HG02678 (cell line): ENCODE measurements around the gene DOHH.
"Not testable (repeated sequence)": the region's sequence is repeated elsewhere in the genome, so short reads cannot be mapped to it uniquely, and the experiment has no call there.

Experiments used
- ATAC-seq: cut with Tn5 transposase; IDR thresholded peaks from one replicate; pipeline ENCODE4 v1.9.1; 2021; ENCODE audit warnings: mild to moderate bottlenecking, moderate library complexity; ENCODE audit not compliant: unreplicated experiment

Gene DOHH

DNA sequence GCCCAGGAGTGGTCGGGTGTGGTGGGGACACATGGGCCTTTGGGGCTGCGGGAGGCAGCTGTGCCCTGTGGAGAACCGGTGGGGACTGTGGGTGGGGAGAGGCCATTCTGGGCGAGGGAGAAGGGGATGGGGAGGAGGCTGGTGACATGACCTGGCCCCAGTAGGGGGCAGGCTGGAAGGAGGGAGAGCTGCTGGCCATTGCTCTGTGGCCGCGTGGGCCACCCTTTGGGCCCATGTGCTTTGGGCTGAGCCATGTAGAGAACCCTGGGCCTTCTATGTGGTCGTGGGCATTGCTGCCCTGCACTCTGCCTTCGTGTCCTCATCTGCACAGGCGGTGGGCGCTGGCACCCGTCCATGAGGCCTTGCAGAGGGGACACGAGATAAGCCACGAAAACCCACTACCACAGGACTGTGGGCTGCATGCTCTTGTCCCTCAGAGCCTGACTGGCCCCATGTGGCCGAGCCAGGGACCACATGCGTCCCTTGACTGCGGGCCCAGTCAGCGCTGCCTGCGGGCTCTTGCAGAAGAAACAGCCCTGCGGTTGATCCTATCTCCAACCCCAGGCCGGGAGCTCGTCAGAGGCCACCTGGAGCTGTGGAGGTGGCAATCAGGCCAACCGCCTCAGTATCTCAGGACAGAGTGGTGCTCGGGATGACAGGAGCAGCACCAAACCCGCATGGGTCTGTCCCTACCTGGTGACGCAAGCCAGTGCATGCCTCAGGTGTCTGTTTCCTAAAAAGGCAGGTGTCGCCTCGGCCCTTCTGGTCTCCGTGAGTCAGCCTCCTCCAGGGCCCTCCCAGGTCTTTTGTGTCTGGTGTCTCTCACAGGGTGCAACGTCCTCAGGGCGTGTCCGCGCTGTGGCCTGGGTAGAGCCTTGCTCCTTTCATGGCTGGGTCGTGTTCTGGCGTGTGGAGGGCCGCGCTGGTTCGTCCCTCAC is 20.0 kb upstream of the DOHH start:
- ATAC-seq = no peak

DNA sequence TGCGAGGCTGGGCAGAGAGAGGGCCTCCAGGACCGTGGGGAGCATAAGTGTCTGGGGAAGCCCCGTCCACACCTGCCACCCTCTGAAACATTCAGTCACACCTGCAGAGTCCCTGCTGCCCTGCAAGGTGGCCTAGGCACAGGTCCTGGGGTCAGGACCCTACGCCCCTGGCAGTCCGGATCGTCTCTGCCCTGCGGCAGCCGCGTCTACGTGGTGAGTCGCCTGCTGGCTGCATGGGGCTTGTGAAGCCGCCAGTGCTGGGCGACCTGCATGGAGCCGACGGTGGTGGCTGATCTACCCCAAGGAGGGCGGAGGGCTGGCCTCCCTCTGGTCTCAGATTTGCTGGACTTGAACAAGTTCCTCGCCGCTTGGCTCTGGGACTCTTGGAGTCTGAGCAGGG is 18.7 kb upstream of the DOHH start:
- no peak for ATAC-seq

- ATAC-seq = no peak
Measured at GRCh38 chr19:3518659-3519058, 18.2 kb upstream of the DOHH start.

DNA sequence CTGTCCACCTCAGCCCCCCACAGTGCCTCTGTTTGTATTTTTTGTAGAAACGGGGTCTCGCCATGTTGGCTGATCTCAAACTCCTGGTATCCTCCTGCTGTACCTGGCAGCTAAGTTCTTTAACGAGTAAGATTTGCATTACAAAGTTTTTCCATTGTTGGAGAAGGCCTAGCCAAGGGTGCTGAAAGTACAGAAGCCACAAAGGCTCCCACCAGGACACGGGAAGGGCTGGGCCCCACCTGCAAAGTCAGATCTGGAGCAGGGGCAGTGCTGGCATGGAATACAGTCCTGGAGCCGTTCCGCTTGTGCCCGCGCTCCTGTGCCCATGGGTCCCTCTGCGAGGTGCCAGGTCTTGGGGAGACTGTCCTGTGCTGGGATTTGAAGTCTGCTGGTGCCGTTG is 17.8 kb upstream of the DOHH start:
- no peak for ATAC-seq

- ATAC-seq = no peak
Measured at GRCh38 chr19:3517638-3518037, 17.2 kb upstream of the DOHH start.

GRCh38 chr19:3516675-3517207 is 16.3 kb upstream of the DOHH start:
- no peak for ATAC-seq

DNA sequence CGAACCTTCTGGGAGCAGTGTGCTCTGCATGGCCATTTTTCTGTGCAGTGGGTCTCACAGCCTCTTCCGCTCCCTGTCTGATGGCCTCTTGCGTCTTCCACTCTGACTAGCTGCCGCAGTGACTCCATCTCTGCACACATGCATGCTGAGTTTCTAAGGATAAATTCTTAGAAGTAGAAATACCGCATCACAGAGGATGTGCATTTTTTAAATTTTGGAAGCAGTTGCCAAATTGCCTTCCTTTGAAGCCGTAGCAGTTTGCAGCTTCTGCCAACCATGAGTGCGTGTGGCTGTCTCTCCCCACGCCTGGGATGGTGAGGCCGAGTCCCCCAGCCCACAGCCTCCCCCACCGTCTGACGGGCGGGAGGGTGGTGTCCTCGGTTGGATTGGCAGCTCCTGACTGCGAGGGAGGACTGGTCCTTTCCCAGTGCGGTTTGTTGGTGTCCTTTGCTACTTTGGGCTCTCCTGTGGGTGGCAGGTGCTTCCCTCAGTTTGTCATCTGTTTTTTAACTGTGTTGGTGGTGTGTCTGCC is 15.5 kb upstream of the DOHH start:
- ATAC-seq = no peak

GRCh38 chr19:3514930-3515329 is 14.5 kb upstream of the DOHH start:
- ATAC-seq = no peak

DNA sequence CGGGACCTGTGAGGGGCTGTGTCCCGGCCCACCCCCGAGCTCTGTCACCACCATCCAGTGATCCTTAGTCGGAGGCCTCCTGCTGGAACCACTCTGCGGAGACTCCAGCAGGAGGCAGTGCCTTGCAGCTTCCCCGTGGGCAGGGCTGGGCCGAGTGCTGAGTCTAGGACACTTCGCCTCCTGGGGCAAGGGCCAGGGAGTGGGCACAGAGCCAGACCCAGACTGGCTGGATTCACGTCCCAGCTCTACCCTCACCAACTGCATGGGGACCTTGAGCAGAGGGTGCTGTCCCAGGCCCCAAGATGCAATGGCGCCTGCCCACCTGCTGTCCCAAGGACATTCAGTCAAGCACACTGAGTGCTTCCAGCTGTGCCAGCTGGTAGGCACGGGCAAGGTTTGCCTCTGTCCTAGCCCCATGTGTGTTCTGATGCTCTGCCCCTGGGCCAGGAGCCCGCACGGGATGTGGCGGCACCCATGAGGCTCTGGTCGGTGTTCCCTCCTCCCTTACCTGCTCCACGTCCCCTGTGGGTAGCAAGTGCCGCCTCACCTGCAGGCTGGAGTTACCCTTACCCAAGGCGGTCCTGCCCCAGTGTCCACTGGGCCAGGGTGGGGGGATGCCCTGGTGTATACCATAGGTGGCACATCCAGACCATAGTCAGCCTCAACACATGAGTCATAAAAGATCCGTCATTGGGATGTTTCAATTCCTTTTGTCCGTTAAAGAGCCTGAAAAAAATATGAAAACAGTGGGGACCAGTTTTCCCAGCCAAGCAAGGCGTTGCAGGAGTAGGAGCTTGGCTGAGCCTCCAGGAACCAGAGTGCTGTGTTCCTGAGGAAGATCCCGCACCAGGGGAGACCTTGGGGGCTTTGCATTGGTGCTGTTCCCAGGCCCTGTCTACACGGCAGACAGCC is 13.0 kb upstream of the DOHH start:
- no peak for ATAC-seq

- no peak for ATAC-seq
Measured at GRCh38 chr19:3512562-3513228, 12.2 kb upstream of the DOHH start.

GRCh38 chr19:3511506-3512251 is 11.2 kb upstream of the DOHH start:
- no peak for ATAC-seq

- no peak for ATAC-seq
Measured at GRCh38 chr19:3510727-3511126, 10.3 kb upstream of the DOHH start.

GRCh38 chr19:3509566-3509989 is 9.1 kb upstream of the DOHH start:
- no peak for ATAC-seq

GRCh38 chr19:3508771-3509535 is 8.5 kb upstream of the DOHH start:
- ATAC-seq = no peak

- not testable (repeated sequence) for ATAC-seq
Measured at GRCh38 chr19:3508121-3508661, 7.7 kb upstream of the DOHH start.

GRCh38 chr19:3507371-3508120 is 7.1 kb upstream of the DOHH start:
- ATAC-seq = no peak

- no peak for ATAC-seq
Measured at GRCh38 chr19:3506384-3507340, 6.2 kb upstream of the DOHH start.
